Spinal cord (tissue), 10 donors: ENCODE results near the gene TNIP2. TPM values are rescaled to one million over a fixed set of nuclear protein-coding genes. Genes with fewer than 3 reads are reported as not detected.

ENCODE experiments used
- DNase-seq, 6 donors: peaks; one replicate each; pipeline versions ENCODE4 v3.0.0 to v3.0.0-alpha.2; 2013 to 2015; ENCODE audit warnings: low spot score in 6 of 6, low read depth in 4 of 6
- H3K27ac ChIP-seq: one replicate; pipeline ENCODE4 v1.5.1; 2013; ENCODE audit warnings: low read depth, low read length, control low read depth
- H3K27me3 ChIP-seq: one replicate; pipeline ENCODE4 v1.6.1; 2013; ENCODE audit warnings: low read length; ENCODE audit not compliant: control insufficient read depth, insufficient read depth
- H3K36me3 ChIP-seq: one replicate; pipeline ENCODE4 v1.6.1; 2013; ENCODE audit warnings: low read length; ENCODE audit not compliant: control insufficient read depth, insufficient read depth
- H3K4me1 ChIP-seq: one replicate; pipeline ENCODE4 v1.6.1; 2013; ENCODE audit warnings: low read length; ENCODE audit not compliant: control insufficient read depth, insufficient read depth
- H3K4me3 ChIP-seq: one replicate; pipeline ENCODE4 v1.5.1; 2013; ENCODE audit warnings: low read depth, low read length, control low read depth
- H3K9me3 ChIP-seq: one replicate; pipeline ENCODE4 v1.6.1; 2013; ENCODE audit warnings: low read length; ENCODE audit not compliant: control insufficient read depth, insufficient read depth
- WGBS: methylation state at CpG from one replicate; pipeline ENCODE4 v1.1.5; 2013; ENCODE audit warnings: missing lambda C conversion rate; ENCODE audit not compliant: insufficient coverage; 5-methylcytosine and 5-hydroxymethylcytosine counted together
- polyA plus RNA-seq, 2 donors: library from polyadenylated mRNA; unstranded; fragments of 120-200 nt; gene quantifications; one replicate each; pipeline ENCODE4 v1.2.1, GENCODE V29; 2013; ENCODE audit not compliant: insufficient read length in 2 of 2
- total RNA-seq, 2 donors: library from RNA; depleted of rRNA in 1 of 2; stranded (reverse); fragments of 120-200 nt in 1 of 2; fragments of >200 nt in 1 of 2; gene quantifications; one replicate each; pipeline versions ENCODE4 v1.2.3 to v1.2.4, GENCODE V29; 2013 to 2014
- donor health status: healthy.

TNIP2 gene
- total and polyA plus RNA-seq, 4 donors, result 6.6 to 18.6 (median 17.2) TPM

DNA sequence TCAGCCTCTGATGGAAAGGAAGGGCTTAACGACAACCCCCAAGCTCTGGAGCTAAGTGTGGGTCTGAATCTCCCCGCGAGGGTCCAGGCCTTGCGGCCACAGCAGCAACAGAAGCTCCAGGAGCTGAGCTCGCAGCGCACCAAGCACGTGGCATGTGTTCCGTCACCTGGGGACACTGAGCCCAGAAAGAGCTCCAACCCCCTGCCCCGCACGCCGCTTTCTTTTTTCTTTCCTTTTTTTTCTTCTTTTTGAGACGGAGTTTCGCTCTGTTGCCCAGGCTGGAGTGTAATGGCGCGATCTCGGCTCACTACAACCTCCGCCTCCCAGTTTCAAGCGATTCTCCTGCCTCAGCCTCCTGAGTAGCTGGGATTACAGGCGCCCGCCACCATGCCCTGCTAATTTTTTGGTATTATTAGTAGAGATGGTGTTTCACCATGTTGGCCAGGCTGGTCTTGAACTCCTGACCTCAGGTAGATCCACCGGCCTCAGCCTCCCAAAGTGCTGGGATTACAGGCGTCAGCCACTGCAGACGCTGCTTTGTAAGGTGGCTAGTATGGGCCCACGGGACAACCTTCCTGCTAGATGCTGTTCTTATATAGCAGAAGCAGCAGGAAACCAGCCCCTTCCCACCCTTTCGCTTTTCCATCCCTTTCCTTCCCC, 685 bp upstream of the TNIP2 start:
- H3K4me1 ChIP-seq, result peaks cover 21% of the 10 kb centered on the region
- WGBS, result 57% methylated on average over 17 of the region's 25 CpGs
- H3K9me3 ChIP-seq, result no peaks in the 10 kb centered on the region
- peak overlapping the region; percentile 75 for H3K27ac ChIP-seq
- H3K27me3 ChIP-seq, result no peaks in the 10 kb centered on the region
- H3K4me3 ChIP-seq, result peak overlapping the region; percentile 47
- no peak for DNase-seq
- peaks cover 2% of the 10 kb centered on the region for H3K36me3 ChIP-seq

DNA sequence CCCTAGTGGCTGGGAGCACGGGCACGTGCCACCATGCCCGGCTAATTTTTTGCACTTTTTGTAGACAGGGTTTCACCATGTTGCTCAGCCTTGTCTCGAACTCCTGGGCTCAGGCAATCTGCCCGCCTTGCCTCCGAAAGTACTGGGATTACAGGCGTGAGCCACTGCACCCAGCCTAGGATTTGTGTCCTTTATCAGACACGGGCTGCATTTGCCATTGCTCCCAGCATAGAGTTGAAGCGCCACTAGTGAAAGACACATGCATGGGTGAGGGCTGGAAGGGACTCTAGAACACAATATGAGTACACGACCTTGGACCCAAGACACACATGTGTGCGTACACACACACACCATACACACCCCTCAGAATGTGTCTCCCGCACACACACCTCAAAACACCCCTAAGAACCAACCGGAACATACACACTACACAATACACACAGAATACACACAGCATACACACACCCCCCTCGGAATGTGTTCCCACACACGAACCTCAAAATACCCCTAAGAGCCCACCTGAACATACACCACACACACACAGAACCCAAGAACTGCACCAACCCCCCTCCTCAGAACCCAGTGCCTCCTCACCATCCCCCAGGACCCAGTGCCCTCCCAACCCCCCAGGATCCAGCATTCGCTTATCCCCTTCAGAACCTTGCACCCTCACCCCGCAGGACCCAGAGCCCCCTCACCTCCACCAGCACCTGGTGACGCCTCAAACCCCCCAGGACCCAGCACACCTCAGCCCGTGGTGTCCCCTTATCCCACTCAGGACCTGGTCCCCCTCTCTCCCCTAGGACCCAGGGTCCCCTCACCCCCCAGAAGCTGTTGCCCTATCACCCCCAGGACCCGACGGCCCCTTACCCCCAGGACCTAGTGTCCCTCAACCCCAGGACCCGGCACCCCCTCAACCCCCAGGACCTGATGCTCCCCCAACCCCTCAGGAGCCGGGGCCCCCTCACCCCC, 1.0 kb downstream of the TNIP2 start:
- no peak for DNase-seq
- Histone ChIP-seq H3K4me1 (peaks cover 18% of the 10 kb centered on the region), H3K4me3 (peak overlapping the region; percentile 52), H3K27ac (no peak overlapping the region), H3K9me3 (no peaks in the 10 kb centered on the region), H3K27me3 (no peaks in the 10 kb centered on the region), H3K36me3 (peaks cover 5% of the 10 kb centered on the region)
- 82% methylated on average over 16 of the region's 23 CpGs for WGBS

DNA sequence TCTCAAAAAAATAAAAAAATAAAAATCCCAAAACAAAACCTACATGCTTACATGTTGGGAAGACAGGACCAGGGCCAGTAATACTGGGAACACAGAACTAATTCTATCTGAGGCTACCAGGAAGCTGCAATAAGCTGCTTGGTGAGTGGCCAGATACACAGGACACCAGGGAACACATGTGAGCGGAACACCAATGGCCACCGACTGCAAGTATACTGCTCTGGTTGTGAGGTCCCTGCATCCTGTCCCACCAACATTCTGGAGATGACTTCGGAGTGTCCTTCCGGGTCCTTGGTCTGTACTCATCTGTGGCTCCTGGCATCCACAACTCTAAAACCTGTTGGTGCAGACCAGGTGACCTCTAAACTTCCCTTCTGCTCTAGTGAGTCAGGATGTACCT, 2.7 kb downstream of the TNIP2 start:
- no peak overlapping the region for H3K4me3 ChIP-seq
- no peak overlapping the region for H3K27ac ChIP-seq
- WGBS, result 97% methylated on average over 4 of the region's 4 CpGs

DNA sequence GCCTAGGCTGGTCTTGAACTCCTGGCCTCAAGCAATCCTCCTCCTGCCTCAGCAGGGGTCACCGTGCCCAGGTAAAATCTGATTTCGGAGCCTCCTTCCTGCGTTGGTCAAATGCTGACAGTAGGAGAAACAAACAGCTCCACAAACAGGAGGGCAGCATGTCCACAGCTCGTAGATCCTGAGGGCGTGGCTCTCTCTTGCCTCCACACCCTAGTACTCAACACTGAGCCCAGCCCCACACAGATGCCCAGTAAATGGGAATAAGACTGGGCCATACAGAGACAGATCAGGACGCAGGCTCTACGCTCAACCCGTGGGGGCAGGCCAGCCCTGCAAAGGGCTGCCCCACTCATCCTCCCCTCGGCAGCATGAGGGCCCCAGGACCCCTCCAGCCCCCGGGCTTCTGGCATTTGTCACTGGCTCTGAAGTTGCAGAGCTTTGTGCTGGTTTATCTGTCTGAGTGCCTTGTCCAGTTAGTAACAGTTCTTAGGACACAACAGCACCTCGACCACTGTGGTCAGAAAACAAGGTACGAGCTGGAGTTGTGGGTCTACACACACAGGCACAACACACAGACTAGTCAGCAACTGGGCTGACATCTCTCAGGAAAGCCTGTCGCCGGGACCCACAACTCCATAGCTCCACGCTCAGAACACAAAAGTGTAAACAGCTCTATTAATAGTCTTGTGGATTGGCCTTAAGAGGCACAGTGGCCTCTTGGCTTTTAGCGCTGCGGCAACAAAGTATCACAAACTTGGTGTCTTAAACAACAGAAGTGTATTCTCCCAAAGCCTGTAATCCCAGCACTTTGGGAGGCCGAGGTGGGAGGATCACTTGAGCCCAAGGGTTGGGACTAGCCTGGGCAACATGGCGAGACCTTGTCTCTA, 5.2 kb downstream of the TNIP2 start:
- peaks cover 23% of the 10 kb centered on the region for H3K36me3 ChIP-seq
- no peaks in the 10 kb centered on the region for H3K27me3 ChIP-seq
- 87% methylated on average over 19 of the region's 19 CpGs for WGBS
- H3K4me1 ChIP-seq, result peaks cover 13% of the 10 kb centered on the region
- no peak for DNase-seq
- H3K27ac ChIP-seq, result no peak overlapping the region
- H3K9me3 ChIP-seq, result no peaks in the 10 kb centered on the region
- no peak overlapping the region for H3K4me3 ChIP-seq

More for the DNA sequence above, 2.7 kb downstream of the TNIP2 start:
- H3K9me3 ChIP-seq, result no peaks in the 10 kb centered on the region
- H3K4me1 ChIP-seq, result peaks cover 18% of the 10 kb centered on the region
- peaks cover 5% of the 10 kb centered on the region for H3K36me3 ChIP-seq
- H3K27me3 ChIP-seq, result no peaks in the 10 kb centered on the region
- DNase-seq, result no peak

DNA sequence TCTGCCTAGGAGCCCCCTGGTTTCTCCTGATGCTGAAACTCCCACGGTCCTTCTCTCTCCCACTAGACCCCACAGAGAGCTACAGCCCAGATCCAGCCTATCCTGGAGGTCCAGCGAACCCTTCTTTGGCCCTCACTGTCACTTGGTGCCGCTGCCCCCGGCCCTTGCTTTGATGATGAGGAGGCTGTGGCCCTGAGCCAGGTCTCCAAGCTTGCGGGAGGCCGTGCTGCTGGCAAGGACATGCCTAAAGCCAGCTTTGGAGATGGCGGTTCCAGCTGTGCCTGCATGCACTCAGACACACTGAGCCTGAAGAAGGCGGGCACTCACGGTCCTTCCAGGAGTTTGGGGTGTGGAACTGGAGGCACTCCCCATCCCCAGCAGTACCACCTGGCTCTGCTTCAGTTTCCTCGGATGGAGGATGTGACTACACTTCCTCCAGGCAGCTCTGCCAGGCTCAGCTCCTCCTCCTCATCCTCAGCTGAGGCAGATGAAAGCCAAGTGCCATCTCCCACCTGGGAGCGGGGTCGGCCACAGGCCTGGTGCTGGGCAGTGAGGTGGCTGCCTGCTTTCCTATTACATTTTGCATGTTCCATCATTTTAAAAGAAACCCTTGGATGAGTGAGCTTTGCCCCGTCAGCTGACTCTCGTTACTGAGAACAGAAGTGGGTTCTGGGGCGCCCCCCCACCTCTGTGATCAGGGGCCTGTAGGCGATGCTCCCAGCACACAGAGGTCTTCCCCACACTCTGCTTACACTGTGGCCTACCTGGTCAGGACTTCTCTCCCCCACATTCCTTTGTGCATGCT, 9.0 kb downstream of the TNIP2 start:
- Histone ChIP-seq H3K4me1 (no peaks in the 10 kb centered on the region), H3K27ac (no peak overlapping the region), H3K36me3 (peaks cover 59% of the 10 kb centered on the region), H3K27me3 (no peaks in the 10 kb centered on the region), H3K9me3 (no peaks in the 10 kb centered on the region), H3K4me3 (no peak overlapping the region)
- no peak for DNase-seq
- WGBS, result 85% methylated on average over 13 of the region's 16 CpGs

DNA sequence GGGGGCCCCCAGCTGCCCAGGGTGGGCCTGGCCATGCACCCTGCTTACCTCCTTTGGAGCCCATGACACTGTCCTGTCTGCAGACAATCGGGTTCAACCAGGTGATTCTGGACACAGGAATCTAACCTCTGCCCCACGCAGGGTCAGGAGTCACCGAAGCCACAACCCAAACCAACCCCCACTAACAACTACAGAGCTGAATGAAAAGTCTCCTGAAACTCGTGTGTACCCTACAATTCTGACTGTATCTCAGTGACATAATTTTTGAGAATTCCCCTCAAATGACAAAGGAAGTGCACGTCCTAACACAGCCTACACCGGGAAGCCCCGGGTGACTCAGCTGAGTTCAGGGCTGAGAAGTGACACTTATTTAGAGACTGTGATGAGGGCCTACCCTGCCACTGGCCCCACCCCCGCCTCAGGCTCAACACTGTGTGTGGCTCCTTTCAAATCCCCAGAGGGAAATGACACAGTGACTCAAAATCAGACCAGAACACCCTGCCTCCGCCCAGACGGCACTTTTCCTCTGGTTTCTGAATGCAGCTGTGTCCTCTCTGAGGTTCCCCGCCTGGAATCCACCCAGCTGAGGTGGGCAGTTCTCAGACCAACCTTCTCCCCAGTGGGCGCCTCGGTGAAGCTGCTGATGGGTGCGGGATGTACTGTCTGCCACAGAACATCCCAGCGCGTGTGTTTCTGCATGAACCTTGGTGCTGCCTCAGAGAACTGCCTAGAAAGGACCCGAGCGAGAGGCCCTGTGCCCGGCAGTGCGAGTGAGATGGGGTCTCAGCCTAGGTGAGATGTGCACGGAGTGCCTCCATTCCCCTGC, 9.9 kb downstream of the TNIP2 start:
- peaks cover 64% of the 10 kb centered on the region for H3K36me3 ChIP-seq
- no peak for DNase-seq

DNA sequence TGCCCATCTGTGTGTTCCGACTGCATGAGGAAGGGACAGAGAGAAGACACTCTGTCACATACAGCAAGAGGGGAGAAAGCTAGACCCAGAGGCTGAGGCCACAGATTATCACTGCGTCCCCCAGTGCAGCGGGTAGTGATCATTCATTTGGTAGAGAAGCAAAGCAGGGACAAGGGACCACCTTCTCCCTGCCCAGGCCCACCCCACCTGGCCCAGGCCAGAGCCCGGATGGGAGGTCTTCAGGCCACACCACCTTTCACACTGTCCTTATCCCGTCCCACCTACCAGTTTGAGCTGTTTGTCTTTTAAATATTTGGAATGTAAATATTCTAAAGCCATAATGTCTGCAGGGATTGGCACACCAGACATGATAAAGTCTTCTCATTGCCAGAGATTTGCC, 10.6 kb downstream of the TNIP2 start:
- Histone ChIP-seq H3K4me1 (no peaks in the 10 kb centered on the region), H3K27ac (no peak overlapping the region), H3K4me3 (no peak overlapping the region), H3K27me3 (no peaks in the 10 kb centered on the region), H3K36me3 (peaks cover 61% of the 10 kb centered on the region), H3K9me3 (no peaks in the 10 kb centered on the region)
- no peak for DNase-seq
- WGBS, result 100% methylated on average over 1 of the region's 5 CpGs

More for the DNA sequence above, 9.9 kb downstream of the TNIP2 start:
- no peaks in the 10 kb centered on the region for H3K4me1 ChIP-seq
- H3K4me3 ChIP-seq, result no peak overlapping the region
- 90% methylated on average over 17 of the region's 21 CpGs for WGBS
- no peaks in the 10 kb centered on the region for H3K27me3 ChIP-seq
- H3K27ac ChIP-seq, result no peak overlapping the region
- H3K9me3 ChIP-seq, result no peaks in the 10 kb centered on the region

DNA sequence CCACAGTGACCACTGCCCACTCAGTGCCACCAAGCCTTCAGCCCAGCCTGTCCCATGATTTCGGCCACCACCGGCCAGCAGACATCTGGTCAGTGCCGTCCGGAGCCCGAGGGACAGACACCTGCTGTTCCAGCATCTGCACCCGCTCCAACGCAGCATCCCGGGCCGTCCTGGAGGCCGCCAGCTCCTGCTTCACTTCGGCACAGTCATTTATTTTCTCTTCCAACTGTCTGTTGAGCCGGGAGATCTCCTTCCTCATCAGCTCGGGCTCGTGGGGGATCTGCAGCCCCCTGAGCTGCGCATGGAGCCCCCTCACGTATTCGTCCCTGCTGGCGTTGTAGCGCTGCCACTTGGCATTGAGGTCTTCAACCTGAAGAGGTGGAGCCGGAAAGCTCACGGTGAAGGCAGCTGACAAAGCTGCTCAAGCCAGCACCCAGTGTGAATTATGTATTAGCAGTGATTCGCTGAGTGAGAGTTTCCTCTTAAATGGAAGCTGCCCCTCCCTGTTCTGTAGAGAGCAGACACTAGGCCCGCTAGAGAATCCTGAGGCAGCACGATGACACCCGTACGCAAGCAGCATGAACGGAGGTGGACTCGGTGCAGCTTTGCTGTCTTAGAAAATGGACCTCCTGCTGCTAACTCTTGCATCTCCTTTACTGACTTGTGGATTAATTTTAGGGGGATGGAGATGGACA, 11.4 kb downstream of the TNIP2 start:
- 93% methylated on average over 26 of the region's 28 CpGs for WGBS
- no peaks in the 10 kb centered on the region for H3K9me3 ChIP-seq
- H3K36me3 ChIP-seq, result peaks cover 61% of the 10 kb centered on the region
- no peak overlapping the region for H3K4me3 ChIP-seq
- no peaks in the 10 kb centered on the region for H3K27me3 ChIP-seq
- no peaks in the 10 kb centered on the region for H3K4me1 ChIP-seq
- DNase-seq, result no peak
- no peak overlapping the region for H3K27ac ChIP-seq
